Erythroblast (primary cell): Measurements from ENCODE around the gene NUP93.

Experiments
- DNase-seq, 2 experiments: peaks; one replicate each; lab custom pipeline; 2025; lab: John Stamatoyannopoulos, UW
- GATA1 ChIP-seq: IDR thresholded peaks from 2 replicates; pipeline ENCODE4 v1.6.1; 2011; ENCODE audit warnings: low read depth, mild to moderate bottlenecking, control low read depth, low read length, moderate library complexity
- POLR2A ChIP-seq: IDR thresholded peaks from 2 replicates; pipeline ENCODE4 v1.6.1; 2011; ENCODE audit warnings: mild to moderate bottlenecking, low read length

NUP93 gene

GRCh38 chr16:56814537-56815432 lies 84.9 kb downstream of the NUP93 start:
- no peak for DNase-seq
- TF ChIP-seq GATA1 (no peak), POLR2A (no peak)

- no peak for TF ChIP-seq POLR2A
- TF ChIP-seq GATA1, result no peak
- no peak for DNase-seq
Measured at GRCh38 chr16:56815721-56816120, 85.8 kb downstream of the NUP93 start.

- TF ChIP-seq GATA1 (no peak), POLR2A (no peak)
- DNase-seq, result no peak
Measured at GRCh38 chr16:56817056-56817455, 87.1 kb downstream of the NUP93 start.

- no peak for DNase-seq
- TF ChIP-seq POLR2A (no peak), GATA1 (no peak)
Measured at GRCh38 chr16:56817938-56818337, 88.0 kb downstream of the NUP93 start.

- TF ChIP-seq POLR2A (no peak), GATA1 (no peak)
- DNase-seq, result no peak
Measured at GRCh38 chr16:56823081-56823733, 93.3 kb downstream of the NUP93 start.

- no peak for DNase-seq
Measured at GRCh38 chr16:56824331-56824730, 94.4 kb downstream of the NUP93 start.

GRCh38 chr16:56824804-56825203 lies 94.9 kb downstream of the NUP93 start:
- no peak for DNase-seq
- no peak for TF ChIP-seq POLR2A

More at GRCh38 chr16:56824331-56824730, 94.4 kb downstream of the NUP93 start:
- TF ChIP-seq GATA1 (no peak), POLR2A (no peak)

- TF ChIP-seq GATA1, result no peak
- no peak for TF ChIP-seq POLR2A
- no peak for DNase-seq
Measured at GRCh38 chr16:56825826-56826225, 95.9 kb downstream of the NUP93 start.

GRCh38 chr16:56828647-56829046 lies 98.7 kb downstream of the NUP93 start:
- TF ChIP-seq POLR2A (no peak), GATA1 (no peak)
- DNase-seq, result no peak

GRCh38 chr16:56830669-56831068 lies 100.7 kb downstream of the NUP93 start:
- TF ChIP-seq GATA1, result no peak
- DNase-seq, result no peak

- DNase-seq, result no peak
- no peak for TF ChIP-seq GATA1
- no peak for TF ChIP-seq POLR2A
Measured at GRCh38 chr16:56832768-56833167, 102.8 kb downstream of the NUP93 start.

- DNase-seq, result no peak
Measured at GRCh38 chr16:56833243-56833970, 103.5 kb downstream of the NUP93 start.

GRCh38 chr16:56835320-56835719 lies 105.4 kb downstream of the NUP93 start:
- no peak for DNase-seq
- TF ChIP-seq POLR2A (no peak), GATA1 (no peak)

More at GRCh38 chr16:56833243-56833970, 103.5 kb downstream of the NUP93 start:
- TF ChIP-seq POLR2A, result no peak
